DOHH2 (cell line): ENCODE data around the gene TBL1XR1.
"Not testable (repeated sequence)": the region's sequence is repeated elsewhere in the genome, so short reads cannot be mapped to it uniquely, and the experiment has no call there.

Source experiments
- EZH2phosphoT487 ChIP-seq: fragments of 200-600 bp; sonication (generic); IDR thresholded peaks from 2 replicates; pipeline ENCODE4 v1.6.1; 2017; ENCODE audit warnings: borderline replicate concordance, mild to moderate bottlenecking, antibody characterized with exemption, low read length, moderate library complexity, mixed read lengths
- TF ChIP-seq, protein P1 (sequence below): fragments of 200-600 bp; sonication (generic); IDR thresholded peaks from one replicate; pipeline ENCODE4 v1.5.1; 2014; ENCODE audit warnings: antibody characterized with exemption, mild to moderate bottlenecking, low read depth, low read length; ENCODE audit not compliant: poor library complexity, severe bottlenecking

DNA sequence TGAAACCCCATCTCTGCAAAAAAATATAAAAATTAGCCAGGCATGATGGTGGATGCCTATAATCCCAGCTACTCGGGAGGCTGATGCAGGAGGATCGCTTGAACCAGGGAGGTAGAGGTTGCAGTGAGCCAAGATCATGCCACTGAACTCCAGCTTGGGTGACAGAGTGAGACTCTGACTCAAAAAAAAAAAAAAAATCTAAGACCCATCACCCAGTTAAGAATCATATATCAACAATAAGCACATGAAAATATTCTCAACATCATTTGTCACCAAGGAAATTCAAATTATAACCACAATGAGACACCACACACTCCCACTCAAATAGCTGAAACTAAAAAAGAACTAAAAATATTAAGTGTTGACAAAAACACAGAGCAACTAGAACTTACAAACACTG is 35.7 kb downstream of the TBL1XR1 start:
- TF ChIP-seq EZH2phosphoT487: not testable (repeated sequence)
- TF ChIP-seq, protein P1, sequence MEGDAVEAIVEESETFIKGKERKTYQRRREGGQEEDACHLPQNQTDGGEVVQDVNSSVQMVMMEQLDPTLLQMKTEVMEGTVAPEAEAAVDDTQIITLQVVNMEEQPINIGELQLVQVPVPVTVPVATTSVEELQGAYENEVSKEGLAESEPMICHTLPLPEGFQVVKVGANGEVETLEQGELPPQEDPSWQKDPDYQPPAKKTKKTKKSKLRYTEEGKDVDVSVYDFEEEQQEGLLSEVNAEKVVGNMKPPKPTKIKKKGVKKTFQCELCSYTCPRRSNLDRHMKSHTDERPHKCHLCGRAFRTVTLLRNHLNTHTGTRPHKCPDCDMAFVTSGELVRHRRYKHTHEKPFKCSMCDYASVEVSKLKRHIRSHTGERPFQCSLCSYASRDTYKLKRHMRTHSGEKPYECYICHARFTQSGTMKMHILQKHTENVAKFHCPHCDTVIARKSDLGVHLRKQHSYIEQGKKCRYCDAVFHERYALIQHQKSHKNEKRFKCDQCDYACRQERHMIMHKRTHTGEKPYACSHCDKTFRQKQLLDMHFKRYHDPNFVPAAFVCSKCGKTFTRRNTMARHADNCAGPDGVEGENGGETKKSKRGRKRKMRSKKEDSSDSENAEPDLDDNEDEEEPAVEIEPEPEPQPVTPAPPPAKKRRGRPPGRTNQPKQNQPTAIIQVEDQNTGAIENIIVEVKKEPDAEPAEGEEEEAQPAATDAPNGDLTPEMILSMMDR: not testable (repeated sequence)
